ENCODE results near the gene ARHGAP31. TPM values are rescaled to one million over a fixed set of nuclear protein-coding genes. Genes with fewer than 3 reads are reported as not detected.

Gene ARHGAP31
- total RNA-seq, 1 experiment from 2014 or later: 12.0 TPM

DNA sequence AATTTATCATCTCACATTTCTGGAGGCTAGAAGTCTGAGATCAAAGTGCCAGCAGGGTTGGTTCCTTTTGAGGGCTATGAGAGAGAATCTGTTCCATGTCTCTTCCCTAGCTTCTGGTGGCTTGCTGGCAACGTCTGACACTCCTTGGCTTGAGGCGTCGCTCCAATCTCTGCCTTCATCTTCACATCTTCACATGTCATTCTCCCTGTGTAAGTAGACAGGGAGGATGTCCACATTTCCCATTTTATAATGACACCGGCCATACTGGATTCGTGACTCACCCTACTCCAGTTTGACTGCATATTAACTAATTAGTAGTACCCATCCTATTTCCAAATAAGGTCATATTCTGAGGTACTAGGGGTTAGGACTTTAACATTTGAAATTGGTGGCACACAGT lies 17.5 kb upstream of the ARHGAP31 start:
- intact Hi-C loops (cut with micrococcal nuclease; ENCODE audit: unreplicated experiment): loop anchor here (5.0 kb wide), 2 partner anchors 111 to 406 kb away; no protein-coding TSS in a partner anchor
- no peak overlapping the region for H3K4me3 ChIP-seq (ENCODE audit: low read depth, low read length, poor library complexity, severe bottlenecking)
- ChIA-PET CTCF (no interaction called here), POLR2A (ENCODE audit: low non-redundant PET) (no interaction called here)
- H3K27me3 ChIP-seq (replicated peaks; ENCODE audit: insufficient read depth, low read depth, low read length, poor library complexity): no peaks in the 10 kb centered on the region
- no peak overlapping the region for H3K27ac ChIP-seq (ENCODE audit: low read depth, low read length, poor library complexity, severe bottlenecking)
- DNase-seq (ENCODE audit: low spot score): no peak
- no TSS peak for BruUV-seq (replicated peaks)
- TF ChIP-seq, protein P1, sequence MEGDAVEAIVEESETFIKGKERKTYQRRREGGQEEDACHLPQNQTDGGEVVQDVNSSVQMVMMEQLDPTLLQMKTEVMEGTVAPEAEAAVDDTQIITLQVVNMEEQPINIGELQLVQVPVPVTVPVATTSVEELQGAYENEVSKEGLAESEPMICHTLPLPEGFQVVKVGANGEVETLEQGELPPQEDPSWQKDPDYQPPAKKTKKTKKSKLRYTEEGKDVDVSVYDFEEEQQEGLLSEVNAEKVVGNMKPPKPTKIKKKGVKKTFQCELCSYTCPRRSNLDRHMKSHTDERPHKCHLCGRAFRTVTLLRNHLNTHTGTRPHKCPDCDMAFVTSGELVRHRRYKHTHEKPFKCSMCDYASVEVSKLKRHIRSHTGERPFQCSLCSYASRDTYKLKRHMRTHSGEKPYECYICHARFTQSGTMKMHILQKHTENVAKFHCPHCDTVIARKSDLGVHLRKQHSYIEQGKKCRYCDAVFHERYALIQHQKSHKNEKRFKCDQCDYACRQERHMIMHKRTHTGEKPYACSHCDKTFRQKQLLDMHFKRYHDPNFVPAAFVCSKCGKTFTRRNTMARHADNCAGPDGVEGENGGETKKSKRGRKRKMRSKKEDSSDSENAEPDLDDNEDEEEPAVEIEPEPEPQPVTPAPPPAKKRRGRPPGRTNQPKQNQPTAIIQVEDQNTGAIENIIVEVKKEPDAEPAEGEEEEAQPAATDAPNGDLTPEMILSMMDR (conservative IDR thresholded peaks at IDR 0.05; ENCODE audit: low read depth, low read length): no peak
- H3K9me3 ChIP-seq (ENCODE audit: low read depth, low read length, poor library complexity, severe bottlenecking): no peaks in the 10 kb centered on the region
- H3K4me1 ChIP-seq (ENCODE audit: insufficient read depth, low read length, poor library complexity, severe bottlenecking): no peaks in the 10 kb centered on the region
- H3K36me3 ChIP-seq (ENCODE audit: insufficient read depth, low read length, poor library complexity, severe bottlenecking): no peaks in the 10 kb centered on the region

DNA sequence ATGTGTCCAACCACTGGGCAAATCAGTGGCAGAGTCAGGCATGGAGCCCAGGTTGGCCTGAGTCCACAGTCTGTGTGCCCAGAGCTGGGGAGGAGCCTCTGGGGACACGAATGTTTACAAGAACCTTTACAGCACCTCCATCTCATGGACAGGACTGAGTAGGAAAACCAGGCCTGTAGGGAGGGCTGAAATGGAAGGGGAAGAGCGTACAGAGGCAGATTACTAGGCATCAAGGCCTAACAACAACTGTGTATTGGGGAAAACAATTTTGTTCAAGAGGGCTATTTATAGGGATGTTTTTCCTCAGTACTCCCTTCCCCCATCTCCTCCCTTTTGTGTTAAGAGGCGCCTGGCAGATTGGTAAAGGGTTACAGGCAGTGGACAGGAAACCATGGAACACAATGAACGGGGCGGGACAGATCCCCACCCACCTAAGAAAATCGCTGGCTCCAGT lies 15.1 kb upstream of the ARHGAP31 start:
- Histone ChIP-seq H3K27me3 (replicated peaks; ENCODE audit: insufficient read depth, low read depth, low read length, poor library complexity) (no peaks in the 10 kb centered on the region), H3K4me1 (ENCODE audit: insufficient read depth, low read length, poor library complexity, severe bottlenecking) (no peaks in the 10 kb centered on the region), H3K36me3 (ENCODE audit: insufficient read depth, low read length, poor library complexity, severe bottlenecking) (no peaks in the 10 kb centered on the region), H3K4me3 (ENCODE audit: low read depth, low read length, poor library complexity, severe bottlenecking) (no peak overlapping the region), H3K9me3 (ENCODE audit: low read depth, low read length, poor library complexity, severe bottlenecking) (peaks cover 7% of the 10 kb centered on the region), H3K27ac (ENCODE audit: low read depth, low read length, poor library complexity, severe bottlenecking) (no peak overlapping the region)
- ChIA-PET POLR2A (ENCODE audit: low non-redundant PET) (no interaction called here), CTCF (no interaction called here)
- TF ChIP-seq, protein P1 (conservative IDR thresholded peaks at IDR 0.05; ENCODE audit: low read depth, low read length): no peak
- no peak for TF ChIP-seq EZH2 (IDR thresholded peaks at IDR 0.05; ENCODE audit: borderline replicate concordance, low read depth, low read length, poor library complexity, severe bottlenecking)
- intact Hi-C loops (cut with micrococcal nuclease; ENCODE audit: unreplicated experiment): loop anchor here (5.0 kb wide), 2 partner anchors 108 to 403 kb away; no protein-coding TSS in a partner anchor
- BruUV-seq (replicated peaks): no TSS peak
- no peak for DNase-seq (ENCODE audit: low spot score)

DNA sequence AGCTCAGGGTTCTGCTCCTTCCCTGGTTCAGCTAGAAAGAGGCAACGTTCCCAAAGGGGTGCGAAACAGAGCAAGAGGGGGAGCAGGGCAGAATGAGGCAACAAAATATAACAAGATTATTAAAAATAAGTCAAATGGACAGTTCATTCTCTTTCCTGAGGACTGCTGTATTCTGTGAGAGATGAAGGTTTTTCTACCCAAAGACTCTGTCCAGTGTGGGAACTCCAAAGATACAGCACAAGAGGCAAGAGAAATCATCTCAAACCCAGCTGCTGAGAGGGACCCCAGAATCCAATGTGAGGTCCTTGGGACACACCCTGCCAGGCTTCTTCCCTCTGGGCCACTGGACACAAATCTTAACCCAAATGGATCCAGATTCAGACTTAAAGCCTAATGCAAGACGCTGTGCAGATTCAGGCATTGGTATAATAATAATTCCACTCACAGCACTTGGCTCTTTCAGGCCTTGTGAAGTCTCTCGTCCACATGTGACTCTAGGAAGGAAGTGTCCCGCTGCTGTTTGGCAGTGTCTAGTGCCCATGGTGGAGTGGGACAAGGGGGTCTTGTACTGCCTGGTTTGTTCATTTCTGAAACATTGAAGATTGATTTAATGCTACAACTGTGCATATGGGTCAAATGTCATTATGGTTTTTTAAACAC lies 14.5 kb upstream of the ARHGAP31 start:
- Histone ChIP-seq H3K27ac (ENCODE audit: low read depth, low read length, poor library complexity, severe bottlenecking) (no peak overlapping the region), H3K4me1 (ENCODE audit: insufficient read depth, low read length, poor library complexity, severe bottlenecking) (no peaks in the 10 kb centered on the region), H3K27me3 (replicated peaks; ENCODE audit: insufficient read depth, low read depth, low read length, poor library complexity) (no peaks in the 10 kb centered on the region), H3K9me3 (ENCODE audit: low read depth, low read length, poor library complexity, severe bottlenecking) (peaks cover 7% of the 10 kb centered on the region), H3K4me3 (ENCODE audit: low read depth, low read length, poor library complexity, severe bottlenecking) (no peak overlapping the region), H3K36me3 (ENCODE audit: insufficient read depth, low read length, poor library complexity, severe bottlenecking) (no peaks in the 10 kb centered on the region)
- intact Hi-C loops (cut with micrococcal nuclease; ENCODE audit: unreplicated experiment): loop anchor here (5.0 kb wide), 2 partner anchors 108 to 403 kb away; no protein-coding TSS in a partner anchor
- CTCF ChIA-PET: no interaction called here
- no peak for DNase-seq (ENCODE audit: low spot score)
- TF ChIP-seq EZH2 (IDR thresholded peaks at IDR 0.05; ENCODE audit: borderline replicate concordance, low read depth, low read length, poor library complexity, severe bottlenecking): no peak
- TF ChIP-seq, protein P1 (conservative IDR thresholded peaks at IDR 0.05; ENCODE audit: low read depth, low read length): no peak
- BruUV-seq (replicated peaks): no TSS peak
- POLR2A ChIA-PET (ENCODE audit: low non-redundant PET): no interaction called here
